GM12878 (cell line): ENCODE results near the gene CFAP61. TPM values are rescaled to one million over a fixed set of nuclear protein-coding genes. Genes with fewer than 3 reads are reported as not detected.

Experiments
- ATAC-seq: fragments of 200-7000 bp; cut with Tn5 transposase; 3 replicates; pipeline ENCODE4 v1.9.1; 2020; ENCODE audit warnings: mild to moderate bottlenecking, moderate library complexity
- BruUV-seq: library from RNA; stranded (reverse); fragments of 400-500 nt; replicated peaks from 2 replicates; lab custom pipeline; 2021; lab: Mats Ljungman, UMichigan
- CTCF ChIA-PET: fragments of 300-600 bp; sonication (Branson Sonifier 250); formaldehyde crosslinking; extraction: SDS; loops from one replicate; lab custom pipeline; 2021; ENCODE audit warnings: inconsistent platforms; lab: Yijun Ruan, JAX
- POLR2A ChIA-PET: fragments of 350-600 bp; formaldehyde crosslinking; extraction: SDS; loops from one replicate; lab custom pipeline; 2021; ENCODE audit warnings: inconsistent platforms; lab: Charles Lee
- RAD21 ChIA-PET: fragments of 300-600 bp; sonication (Branson Sonifier 250); formaldehyde crosslinking; loops from one replicate; lab custom pipeline; 2023; ENCODE audit warnings: antibody characterized with exemption; ENCODE audit not compliant: unreplicated experiment; lab: Charles Lee
- SMC1A ChIA-PET: fragments of 300-600 bp; sonication (Branson Sonifier 250); formaldehyde crosslinking; loops from one replicate; lab custom pipeline; 2023; ENCODE audit not compliant: unreplicated experiment, uncharacterized antibody; lab: Charles Lee
- DNase-seq: peaks from one replicate; pipeline ENCODE4 v3.0.0-alpha.2; 2011; ENCODE audit warnings: low read depth, low spot score
- FAIRE-seq: peaks from 3 replicates; lab custom pipeline; 2011; peaks lifted over from hg19 to GRCh38; lab: Jason Lieb, UNC
- H2AFZ ChIP-seq: 2 replicates; pipeline ENCODE4 v1.6.0; 2011; ENCODE audit warnings: low read depth, low read length, control low read depth; ENCODE audit not compliant: control insufficient read depth
- H3K27ac ChIP-seq: 2 replicates; pipeline ENCODE4 v1.5.1; 2011; ENCODE audit warnings: control low read depth; ENCODE audit not compliant: control insufficient read depth, insufficient read depth
- H3K27me3 ChIP-seq, 2 experiments: replicated peaks in 1 of 2; 2 replicates each; pipeline versions ENCODE4 v1.6.0 to v1.6.1; 2011; ENCODE audit warnings: low read length in 1 of 2; ENCODE audit not compliant: control insufficient read depth in 2 of 2, insufficient read depth in 2 of 2
- H3K36me3 ChIP-seq, 2 experiments: 2 replicates each; pipeline ENCODE4 v1.5.1; 2011; ENCODE audit warnings: low read length in 1 of 2; ENCODE audit not compliant: control insufficient read depth in 2 of 2, insufficient read depth in 2 of 2
- H3K4me1 ChIP-seq: 2 replicates; pipeline ENCODE4 v1.6.1; 2011; ENCODE audit warnings: mild to moderate bottlenecking, low read length, moderate library complexity, mixed read lengths; ENCODE audit not compliant: control insufficient read depth, insufficient read depth
- H3K4me2 ChIP-seq: 2 replicates; pipeline ENCODE4 v1.6.0; 2011; ENCODE audit warnings: control low read depth; ENCODE audit not compliant: control insufficient read depth, insufficient read depth
- H3K4me3 ChIP-seq: fragments of 200-600 bp; sonication (generic); 2 replicates; pipeline ENCODE4 v1.5.1; 2016
- H3K79me2 ChIP-seq: 2 replicates; pipeline ENCODE4 v1.6.0; 2011; ENCODE audit warnings: low read length; ENCODE audit not compliant: control insufficient read depth, insufficient read depth
- H3K9ac ChIP-seq: 2 replicates; pipeline ENCODE4 v1.8.0; 2011; ENCODE audit warnings: low read length, control low read depth, mixed read lengths; ENCODE audit not compliant: control insufficient read depth, insufficient read depth
- H3K9me3 ChIP-seq: replicated peaks from 3 replicates; pipeline ENCODE4 v1.5.1; 2011; ENCODE audit warnings: mild to moderate bottlenecking, low read length; ENCODE audit not compliant: control insufficient read depth, insufficient read depth
- H4K20me1 ChIP-seq: 2 replicates; pipeline ENCODE4 v1.6.0; 2011; ENCODE audit not compliant: control insufficient read depth, insufficient read depth
- ASH2L ChIP-seq: fragments of 300-600, 200-600 bp; sonication (generic); IDR thresholded peaks from 2 replicates; pipeline ENCODE4 v1.6.1; 2017; ENCODE audit warnings: low read depth, mild to moderate bottlenecking, borderline replicate concordance
- ETV6 ChIP-seq, 2 experiments: fragments of 450-650 bp in 1 of 2; IDR thresholded peaks in 1 of 2; conservative IDR thresholded peaks in 1 of 2; 2 replicates each; pipeline ENCODE4 v1.6.1; 2014; ENCODE audit warnings: antibody characterized with exemption in 1 of 2, borderline replicate concordance in 1 of 2, low read depth in 1 of 2, mild to moderate bottlenecking in 1 of 2, moderate library complexity in 1 of 2
- IKZF2 ChIP-seq, 2 experiments: fragments of 450-650 bp; IDR thresholded peaks; 2 replicates each; pipeline ENCODE4 v1.6.1; 2017; ENCODE audit warnings: mild to moderate bottlenecking in 2 of 2, moderate library complexity in 2 of 2
- IRF4 ChIP-seq: IDR thresholded peaks from 2 replicates; pipeline ENCODE4 v1.6.1; 2011; ENCODE audit warnings: low read depth, low read length
- LARP7 ChIP-seq: fragments of 450-650 bp; IDR thresholded peaks from 2 replicates; pipeline ENCODE4 v1.6.1; 2017; ENCODE audit warnings: mild to moderate bottlenecking
- NBN ChIP-seq: fragments of 450-650 bp; IDR thresholded peaks from 2 replicates; pipeline ENCODE4 v1.6.1; 2016
- NFXL1 ChIP-seq: fragments of 450-650 bp; IDR thresholded peaks from 2 replicates; pipeline ENCODE4 v1.6.1; 2017; ENCODE audit warnings: antibody characterized with exemption, mild to moderate bottlenecking, borderline replicate concordance
- NR2C2 ChIP-seq: IDR thresholded peaks from 2 replicates; pipeline ENCODE4 v1.6.1; 2011; ENCODE audit warnings: borderline replicate concordance, low read depth; ENCODE audit not compliant: control insufficient read depth, insufficient read length
- PKNOX1 ChIP-seq: fragments of 450-650 bp; IDR thresholded peaks from 2 replicates; pipeline ENCODE4 v1.6.1; 2016; ENCODE audit warnings: mild to moderate bottlenecking
- RELA ChIP-seq: fragments of 450-650 bp; IDR thresholded peaks from 2 replicates; pipeline ENCODE4 v1.8.0; 2014; ENCODE audit warnings: borderline replicate concordance; ENCODE audit not compliant: partially characterized antibody
- SMARCA5 ChIP-seq: fragments of 450-650 bp; IDR thresholded peaks from 2 replicates; pipeline ENCODE4 v1.6.1; 2017; ENCODE audit warnings: mild to moderate bottlenecking
- SUZ12 ChIP-seq: fragments of 200-600 bp; sonication (generic); IDR thresholded peaks from one replicate; pipeline ENCODE4 v1.6.1; 2018; ENCODE audit warnings: antibody characterized with exemption, mild to moderate bottlenecking; ENCODE audit not compliant: unreplicated experiment
- ZBED1 ChIP-seq: IDR thresholded peaks from 2 replicates; pipeline ENCODE4 v1.6.1; 2016; ENCODE audit warnings: borderline replicate concordance
- WGBS: methylation state at CpG from one replicate; pipeline ENCODE4 v1.1.6; 2016; ENCODE audit warnings: low lambda C conversion rate; ENCODE audit not compliant: insufficient replicate concordance, insufficient coverage; ENCODE audit errors: missing lambda C conversion rate; 5-methylcytosine and 5-hydroxymethylcytosine counted together
- in situ Hi-C: fragments of 300-500 bp; cut with MboI; formaldehyde crosslinking; loops from 9 replicates; pipeline ENCODE4 v1.14.3; 2018; ENCODE audit warnings: mixed read lengths
- intact Hi-C: fragments of 100-400 bp; cut with micrococcal nuclease; formaldehyde crosslinking; loops from one replicate; pipeline ENCODE4 v1.14.2; 2022; ENCODE audit not compliant: unreplicated experiment
- polyA plus RNA-seq, 11 experiments: library from polyadenylated mRNA; depleted of rRNA in 4 of 11; unstranded in 6 of 11; stranded (reverse) in 5 of 11; fragments of >200 nt; fragmentation: Nextera tagmentation in 4 of 11; fragmentation: Illumina TruSeq in 1 of 11; extraction: Ambion mirVana in 4 of 11; extraction: Trizol in 1 of 11; gene quantifications; 1 replicate in 1 of 11; 2 replicates in 10 of 11; pipeline versions ENCODE4 v1.2.1 to v1.2.3, GENCODE V29; 2011 to 2016; ENCODE audit warnings: inconsistent platforms in 2 of 11, missing spikeins in 2 of 11, low read depth in 1 of 11
- total RNA-seq, 4 experiments: library from RNA; depleted of rRNA in 3 of 4; stranded (reverse); fragments of >200 nt in 3 of 4; fragmentation: Illumina TruSeq in 1 of 4; extraction: Trizol in 1 of 4; gene quantifications; 2 replicates each; pipeline versions ENCODE4 v1.2.1 to v1.2.3, GENCODE V29; 2013 to 2021
- TF ChIP-seq, protein P1 (sequence below): IDR thresholded peaks from 2 replicates; pipeline ENCODE4 v1.6.1; 2011; ENCODE audit warnings: borderline replicate concordance, low read depth, mild to moderate bottlenecking, moderate library complexity, low read length; ENCODE audit not compliant: insufficient read depth, poor library complexity, severe bottlenecking
- TF ChIP-seq, protein P2 (sequence below): fragments of 150-350 bp; IDR thresholded peaks from 2 replicates; pipeline ENCODE4 v1.6.1; 2016; ENCODE audit warnings: low read depth, low read length

Gene CFAP61
- total and polyA plus RNA-seq, 10 of the 15 experiments (the other 5 are each of a cell fraction or from before 2014, with no cell fraction given) = 0.11 to 0.41 (median 0.24) TPM; not detected in 7

GRCh38 chr20:20094410-20094809 is 42.1 kb downstream of the CFAP61 start:
- Histone ChIP-seq H3K36me3 (no peaks in the 10 kb centered on the region), H3K4me3 (no peak overlapping the region), H3K4me1 (no peaks in the 10 kb centered on the region), H3K9me3 (no peaks in the 10 kb centered on the region), H2AFZ (no peak overlapping the region), H3K4me2 (no peak overlapping the region), H3K27me3 (no peaks in the 10 kb centered on the region; a peak in 1 of 4 replicates), H3K79me2 (no peaks in the 10 kb centered on the region), H4K20me1 (no peaks in the 10 kb centered on the region), H3K27ac (no peak overlapping the region), H3K9ac (no peak overlapping the region)
- RAD21 ChIA-PET = no interaction called here
- in situ Hi-C loops (loop anchor here (5.0 kb wide), 1 partner anchor 143 kb away; no protein-coding TSS in a partner anchor), intact Hi-C loops (no loop called here)
- ATAC-seq (no peak), FAIRE-seq (no peak), DNase-seq (no peak)
- SMC1A ChIA-PET = interaction anchor here (0.6 to 1.2 kb wide), 2 partner anchors 142 to 317 kb away, joined by 3 read pairs; no protein-coding TSS in a partner anchor
- POLR2A ChIA-PET = no interaction called here
- WGBS = 2% methylated on average over 6 of the region's 6 CpGs
- BruUV-seq = no TSS peak
- TF ChIP-seq IRF4 (no peak), RELA (no peak), PKNOX1 (no peak), ETV6 (conservative IDR thresholded peaks at IDR 0.05 in 1 of 2, IDR thresholded peaks at IDR 0.05 in 1 of 2; ENCODE audit: borderline replicate concordance in 1 of 2, low read depth in 1 of 2) (no peak), NFXL1 (no peak), NR2C2 (no peak), SUZ12 (no peak), ASH2L (no peak), IKZF2 (IDR thresholded peaks at IDR 0.05) (no peak), SMARCA5 (no peak), ZBED1 (no peak), NBN (no peak), LARP7 (no peak)
- TF ChIP-seq, protein P1, sequence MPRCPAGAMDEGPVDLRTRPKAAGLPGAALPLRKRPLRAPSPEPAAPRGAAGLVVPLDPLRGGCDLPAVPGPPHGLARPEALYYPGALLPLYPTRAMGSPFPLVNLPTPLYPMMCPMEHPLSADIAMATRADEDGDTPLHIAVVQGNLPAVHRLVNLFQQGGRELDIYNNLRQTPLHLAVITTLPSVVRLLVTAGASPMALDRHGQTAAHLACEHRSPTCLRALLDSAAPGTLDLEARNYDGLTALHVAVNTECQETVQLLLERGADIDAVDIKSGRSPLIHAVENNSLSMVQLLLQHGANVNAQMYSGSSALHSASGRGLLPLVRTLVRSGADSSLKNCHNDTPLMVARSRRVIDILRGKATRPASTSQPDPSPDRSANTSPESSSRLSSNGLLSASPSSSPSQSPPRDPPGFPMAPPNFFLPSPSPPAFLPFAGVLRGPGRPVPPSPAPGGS = no peak
- TF ChIP-seq, protein P2, sequence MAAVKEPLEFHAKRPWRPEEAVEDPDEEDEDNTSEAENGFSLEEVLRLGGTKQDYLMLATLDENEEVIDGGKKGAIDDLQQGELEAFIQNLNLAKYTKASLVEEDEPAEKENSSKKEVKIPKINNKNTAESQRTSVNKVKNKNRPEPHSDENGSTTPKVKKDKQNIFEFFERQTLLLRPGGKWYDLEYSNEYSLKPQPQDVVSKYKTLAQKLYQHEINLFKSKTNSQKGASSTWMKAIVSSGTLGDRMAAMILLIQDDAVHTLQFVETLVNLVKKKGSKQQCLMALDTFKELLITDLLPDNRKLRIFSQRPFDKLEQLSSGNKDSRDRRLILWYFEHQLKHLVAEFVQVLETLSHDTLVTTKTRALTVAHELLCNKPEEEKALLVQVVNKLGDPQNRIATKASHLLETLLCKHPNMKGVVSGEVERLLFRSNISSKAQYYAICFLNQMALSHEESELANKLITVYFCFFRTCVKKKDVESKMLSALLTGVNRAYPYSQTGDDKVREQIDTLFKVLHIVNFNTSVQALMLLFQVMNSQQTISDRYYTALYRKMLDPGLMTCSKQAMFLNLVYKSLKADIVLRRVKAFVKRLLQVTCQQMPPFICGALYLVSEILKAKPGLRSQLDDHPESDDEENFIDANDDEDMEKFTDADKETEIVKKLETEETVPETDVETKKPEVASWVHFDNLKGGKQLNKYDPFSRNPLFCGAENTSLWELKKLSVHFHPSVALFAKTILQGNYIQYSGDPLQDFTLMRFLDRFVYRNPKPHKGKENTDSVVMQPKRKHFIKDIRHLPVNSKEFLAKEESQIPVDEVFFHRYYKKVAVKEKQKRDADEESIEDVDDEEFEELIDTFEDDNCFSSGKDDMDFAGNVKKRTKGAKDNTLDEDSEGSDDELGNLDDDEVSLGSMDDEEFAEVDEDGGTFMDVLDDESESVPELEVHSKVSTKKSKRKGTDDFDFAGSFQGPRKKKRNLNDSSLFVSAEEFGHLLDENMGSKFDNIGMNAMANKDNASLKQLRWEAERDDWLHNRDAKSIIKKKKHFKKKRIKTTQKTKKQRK = no peak
- CTCF ChIA-PET = interaction anchor here (0.6 kb wide), 1 partner anchor 143 kb away, joined by 3 read pairs; no protein-coding TSS in a partner anchor
